Retinal pigment epithelial cell (primary cell): ENCODE data around the gene LRPAP1.

Experiments
- DNase-seq: peaks from one replicate; pipeline ENCODE4 v3.0.0-alpha.2; 2010; ENCODE audit warnings: low read depth
- H3K4me3 ChIP-seq: 2 replicates; pipeline ENCODE4 v1.5.1; 2011; ENCODE audit warnings: mild to moderate bottlenecking, low read length, control low read depth, moderate library complexity
- CTCF ChIP-seq: conservative IDR thresholded peaks from 2 replicates; pipeline ENCODE4 v1.5.1; 2011; ENCODE audit warnings: low read depth, low read length, control low read depth, inconsistent platforms

The LRPAP1 gene

GRCh38 chr4:3481113-3481531, 51.1 kb downstream of the LRPAP1 start:
- TF ChIP-seq CTCF: no peak
- H3K4me3 ChIP-seq: no peak overlapping the region
- no peak for DNase-seq

GRCh38 chr4:3480528-3481112, 51.6 kb downstream of the LRPAP1 start:
- TF ChIP-seq CTCF: peak; percentile 99
- no peak overlapping the region for H3K4me3 ChIP-seq
- DNase-seq: no peak

GRCh38 chr4:3479358-3480101, 52.7 kb downstream of the LRPAP1 start:
- H3K4me3 ChIP-seq: no peak overlapping the region
- no peak for TF ChIP-seq CTCF
- DNase-seq: no peak

- TF ChIP-seq CTCF: no peak
- DNase-seq: no peak
- no peak overlapping the region for H3K4me3 ChIP-seq
Measured at GRCh38 chr4:3478446-3479357, 53.5 kb downstream of the LRPAP1 start.

- DNase-seq: no peak
- H3K4me3 ChIP-seq: no peak overlapping the region
- TF ChIP-seq CTCF: no peak
Measured at GRCh38 chr4:3477750-3478430, 54.3 kb downstream of the LRPAP1 start.

- DNase-seq: no peak
- H3K4me3 ChIP-seq: no peak overlapping the region
- TF ChIP-seq CTCF: no peak
Measured at GRCh38 chr4:3476936-3477749, 55.1 kb downstream of the LRPAP1 start.
